Retinal pigment epithelial cell (primary cell): ENCODE measurements around the gene ZBTB3.

Experiments used
- DNase-seq: peaks from one replicate; pipeline ENCODE4 v3.0.0-alpha.2; 2010; ENCODE audit warnings: low read depth
- H3K4me3 ChIP-seq: 2 replicates; pipeline ENCODE4 v1.5.1; 2011; ENCODE audit warnings: mild to moderate bottlenecking, low read length, control low read depth, moderate library complexity
- CTCF ChIP-seq: conservative IDR thresholded peaks from 2 replicates; pipeline ENCODE4 v1.5.1; 2011; ENCODE audit warnings: low read depth, low read length, control low read depth, inconsistent platforms

The ZBTB3 gene

GRCh38 chr11:62753736-62754603 lies at the start of gene ZBTB3:
Gene ZBTB3 (minus strand): TSS chr11:62754160. CDS start chr11:62753664, 496 bp downstream.
- peak; percentile 99 for DNase-seq
- TF ChIP-seq CTCF, result no peak
- peak within 1 kb of the TSS; percentile 97 for H3K4me3 ChIP-seq

GRCh38 chr11:62801071-62801470 lies 47.1 kb upstream of the ZBTB3 start:
- no peak for DNase-seq
- H3K4me3 ChIP-seq, result no peak overlapping the region
- TF ChIP-seq CTCF, result no peak

DNA sequence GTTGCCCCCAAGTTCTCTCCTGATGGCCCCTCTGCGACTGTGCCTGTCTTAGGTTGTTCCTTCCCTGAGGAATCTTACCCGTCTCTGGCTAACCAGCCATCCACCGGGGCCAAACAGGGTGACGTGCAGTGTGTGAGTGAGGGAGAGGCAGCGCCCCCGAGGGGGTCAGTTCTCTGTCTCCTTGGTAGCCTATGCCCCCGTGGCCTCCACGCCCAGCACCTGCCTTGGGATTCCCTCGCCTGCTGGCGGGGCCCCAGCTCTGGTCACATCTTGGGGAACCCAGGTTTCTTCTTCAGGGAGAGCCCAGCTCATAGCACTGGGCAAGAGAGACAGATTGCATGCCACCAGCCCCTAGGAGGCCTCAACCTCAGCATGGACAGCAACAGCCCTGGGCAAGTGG lies 45.5 kb upstream of the ZBTB3 start:
- no peak for TF ChIP-seq CTCF
- DNase-seq, result no peak
- H3K4me3 ChIP-seq, result no peak overlapping the region

- DNase-seq, result no peak
- TF ChIP-seq CTCF, result no peak
- H3K4me3 ChIP-seq, result no peak overlapping the region
These were observed 42.3 kb upstream of the ZBTB3 start for GRCh38 chr11:62796281-62796680.

DNA sequence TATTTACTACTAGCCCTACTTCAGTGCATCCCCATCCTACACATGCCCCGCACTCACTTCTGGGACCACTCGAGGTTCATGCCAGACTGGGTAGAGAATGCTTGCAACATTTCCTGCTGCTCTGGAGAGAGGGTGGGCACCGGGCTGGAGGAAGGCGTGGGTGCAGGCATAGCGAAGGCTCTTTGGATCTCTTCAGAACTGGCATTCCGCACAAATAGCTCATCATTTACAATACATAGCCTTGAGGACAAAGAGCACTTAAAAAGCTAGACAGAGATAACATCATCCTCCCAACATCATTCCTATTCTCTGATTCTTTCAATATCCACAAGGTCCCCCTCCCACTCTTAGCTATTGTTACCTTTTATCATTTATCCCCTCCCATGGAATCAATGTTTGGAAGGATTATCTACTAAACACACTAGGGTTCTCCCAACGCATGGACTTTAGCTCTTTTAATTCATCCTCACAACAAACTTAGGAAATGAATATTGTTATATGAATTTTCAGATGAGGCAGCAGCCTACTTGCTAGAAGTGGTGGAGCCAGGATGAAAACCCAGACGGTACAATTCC lies 40.3 kb upstream of the ZBTB3 start:
- no peak overlapping the region for H3K4me3 ChIP-seq
- TF ChIP-seq CTCF, result no peak
- DNase-seq, result no peak

- DNase-seq, result no peak
- H3K4me3 ChIP-seq, result peak overlapping the region; percentile 25
- TF ChIP-seq CTCF, result no peak
These were observed 38.2 kb upstream of the ZBTB3 start for GRCh38 chr11:62792202-62792575.
